Amygdala (tissue), 56 donors: ENCODE measurements around the gene OR7C1.
"Not testable (repeated sequence)": the region's sequence is repeated elsewhere in the genome, so short reads cannot be mapped to it uniquely, and the experiment has no call there.

Source experiments
- DNase-seq, 56 donors: peaks; one replicate each; lab custom pipeline; 2025; lab: John Stamatoyannopoulos, UW

Gene OR7C1

DNA sequence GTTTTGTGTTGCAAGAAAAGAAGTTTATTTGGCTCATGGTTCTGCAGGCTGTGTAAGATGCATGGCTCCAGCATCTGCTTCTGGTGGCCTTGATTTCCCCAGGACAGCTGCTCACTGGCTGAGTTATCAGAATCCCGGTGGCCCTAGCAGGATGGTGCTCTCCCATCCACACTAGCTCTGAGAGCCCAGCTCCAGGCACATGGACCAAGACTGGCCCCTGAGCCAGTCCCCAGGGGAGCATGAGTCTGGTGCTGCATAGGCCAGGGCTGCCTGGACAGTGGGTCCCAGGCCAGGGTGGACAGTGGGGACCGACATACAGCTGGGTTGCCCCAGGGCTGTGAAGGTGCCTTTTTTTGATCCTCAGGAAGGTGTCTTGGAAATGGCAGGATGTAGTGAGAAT lies 67.0 kb downstream of the OR7C1 start:
- DNase-seq = no peak

DNA sequence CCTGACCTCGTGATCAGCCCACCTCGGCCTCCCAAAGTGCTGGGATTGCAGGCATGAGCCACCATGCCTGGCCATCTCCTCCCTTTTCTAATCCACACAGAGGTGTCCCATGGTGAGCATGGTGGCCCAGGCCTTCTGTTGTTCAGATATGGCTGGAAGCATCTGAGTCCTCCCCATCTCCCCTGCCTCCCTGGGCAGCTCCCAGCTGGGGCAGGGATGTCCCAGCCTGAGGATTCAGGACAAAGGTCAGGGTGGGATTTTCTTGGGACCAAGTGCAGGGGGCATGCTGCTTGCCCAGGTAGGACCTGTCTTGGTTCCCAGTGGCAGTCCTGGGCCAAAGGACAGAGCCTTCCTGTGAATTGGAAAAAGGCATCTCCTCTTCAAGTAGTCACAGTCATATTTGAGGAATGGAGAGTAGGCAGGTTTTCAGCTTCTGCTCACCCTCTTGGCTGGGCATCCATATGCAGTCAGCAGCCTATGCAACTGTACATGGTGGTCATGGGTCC lies 67.5 kb downstream of the OR7C1 start:
- DNase-seq = no peak

DNA sequence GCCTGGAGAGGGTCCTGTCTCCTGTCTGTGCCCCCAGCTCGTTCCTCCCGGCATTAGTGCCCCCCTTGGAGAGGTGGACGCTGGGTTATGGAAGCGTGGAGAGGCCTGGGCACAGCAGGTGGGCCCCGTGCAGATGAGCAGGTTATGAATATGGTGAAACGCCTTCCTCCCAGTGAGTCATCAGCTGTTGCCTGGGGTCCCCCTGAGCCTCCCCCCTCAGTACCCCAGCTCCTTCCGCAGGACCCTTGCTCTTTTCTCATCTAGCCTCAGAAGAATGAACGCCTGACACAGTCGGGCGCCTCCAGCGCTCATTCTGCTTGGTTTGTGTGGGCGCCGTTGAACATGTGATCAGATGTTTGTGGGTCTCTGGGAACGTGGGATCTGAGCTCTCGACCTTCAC lies 69.1 kb downstream of the OR7C1 start:
- not testable (repeated sequence) for DNase-seq

GRCh38 chr19:14765403-14765802 lies 69.6 kb downstream of the OR7C1 start:
- DNase-seq = not testable (repeated sequence)

DNA sequence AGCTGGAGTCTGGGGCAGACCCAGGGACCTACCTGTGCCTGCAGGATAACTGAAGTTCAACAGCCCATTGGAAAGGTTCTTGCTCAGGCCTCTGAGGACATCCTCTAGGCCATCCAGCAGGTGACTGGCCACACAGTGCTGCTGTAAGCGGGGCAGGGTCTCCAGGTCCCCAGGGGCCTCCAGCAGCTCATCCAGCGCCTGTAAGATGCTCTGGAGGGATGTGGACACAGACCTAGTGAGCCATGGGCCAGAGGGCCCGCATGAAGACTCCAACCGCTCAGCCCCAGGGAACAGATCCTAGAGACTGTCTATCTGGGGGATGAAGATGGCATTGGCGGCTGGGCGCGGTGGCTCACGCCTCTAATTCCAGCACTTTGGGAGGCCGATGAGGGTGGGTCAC lies 70.6 kb downstream of the OR7C1 start:
- no peak for DNase-seq

DNA sequence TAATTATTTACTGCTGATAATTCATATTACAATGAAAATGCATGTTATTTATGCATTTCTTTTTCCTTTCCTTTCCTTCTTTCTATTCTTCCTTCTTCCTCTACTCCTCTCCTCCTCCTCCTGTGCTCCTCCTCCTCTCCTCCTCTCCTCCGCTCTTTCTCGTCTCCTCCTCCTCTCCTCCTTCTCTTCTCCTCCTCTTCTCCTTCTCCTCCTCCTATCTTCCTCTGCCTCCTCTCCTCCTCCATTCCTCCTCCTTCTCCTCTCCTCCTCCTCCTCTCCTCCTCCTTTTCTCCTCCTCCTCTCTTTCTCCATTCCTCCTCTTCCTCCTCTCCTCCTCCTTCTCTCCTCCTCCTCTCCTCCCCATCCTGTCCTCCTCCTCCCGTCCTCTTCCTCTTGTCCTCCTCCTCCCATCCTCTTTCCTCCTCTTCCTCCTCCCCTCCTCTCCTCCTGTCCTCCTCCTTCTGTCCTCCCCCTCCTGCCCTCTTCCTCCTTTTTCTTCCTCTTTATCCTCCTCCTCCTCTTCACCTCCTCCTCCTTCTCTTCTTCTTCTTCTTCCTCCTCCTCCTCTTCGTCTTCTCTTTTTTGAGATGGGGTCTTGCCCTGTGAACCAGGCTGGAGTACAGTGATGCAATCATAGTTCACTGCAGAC lies 71.4 kb downstream of the OR7C1 start:
- DNase-seq = no peak

- no peak for DNase-seq
Observed at GRCh38 chr19:14762111-14762510, 72.9 kb downstream of the OR7C1 start.

GRCh38 chr19:14761607-14762006 lies 73.4 kb downstream of the OR7C1 start:
- no peak for DNase-seq

DNA sequence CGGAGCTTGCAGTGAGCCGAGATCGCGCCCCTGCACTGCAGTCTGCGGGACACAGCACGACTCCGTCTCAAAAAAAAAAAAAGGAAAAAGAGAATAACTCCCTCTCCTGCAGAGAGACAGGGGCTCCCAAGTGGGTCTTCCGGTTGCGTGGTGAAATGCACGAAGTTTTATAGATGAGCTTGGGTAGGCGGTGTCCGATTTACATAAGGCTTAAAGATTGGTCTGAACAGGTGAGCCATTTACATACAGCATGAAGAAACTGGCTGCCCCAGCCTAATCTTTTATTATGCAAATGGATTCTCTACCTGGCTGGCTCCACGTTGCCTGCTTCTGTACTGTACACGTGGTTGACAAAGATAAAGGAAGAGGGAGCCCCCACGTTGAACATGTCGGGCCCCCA lies 76.2 kb downstream of the OR7C1 start:
- DNase-seq = no peak

DNA sequence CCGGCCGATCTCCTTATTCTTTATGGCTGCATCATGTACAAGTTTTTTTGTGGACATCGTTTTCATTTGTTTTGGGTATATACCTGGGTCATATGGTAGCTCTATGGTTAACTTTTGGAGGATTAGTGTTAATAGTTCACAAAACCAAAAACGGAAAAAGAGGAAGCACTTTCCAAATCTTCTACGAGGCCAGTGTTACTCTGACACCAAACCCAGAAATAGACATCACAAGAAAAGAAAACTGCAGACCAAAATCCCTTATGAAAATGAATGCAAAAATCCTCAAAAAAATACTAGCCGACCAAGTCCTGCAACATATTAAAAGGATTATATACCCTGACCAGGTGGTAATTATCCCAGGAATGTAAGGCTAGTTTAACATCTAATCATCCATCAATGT lies 86.4 kb downstream of the OR7C1 start:
- no peak for DNase-seq
